ENCODE results near the gene IKZF4.

GRCh38 chr12:55995366-55995765 is 25.5 kb upstream of the IKZF4 start:
- TF ChIP-seq CTCF (conservative IDR thresholded peaks at IDR 0.05; ENCODE audit: low read length) = no peak
- no peak for TF ChIP-seq EZH2phosphoT487 (IDR thresholded peaks at IDR 0.05; ENCODE audit: borderline replicate concordance, low read depth, low read length)
